Effector memory CD8-positive, alpha-beta T cell (primary cell): Measurements from ENCODE around the gene BUD31.
A peak's percentile ranks its signal among the peaks of the same experiment; 100 is the strongest.
"Not testable (repeated sequence)": the region's sequence is repeated elsewhere in the genome, so short reads cannot be mapped to it uniquely, and the experiment has no call there.

Source experiments
- ATAC-seq: fragments of 150-1000 bp; cut with Tn5 transposase; replicated peaks from 2 replicates; pipeline ENCODE4 v1.10.0; 2021; ENCODE audit warnings: mild to moderate bottlenecking, moderate library complexity
- DNase-seq, 3 experiments: peaks; one replicate each; pipeline ENCODE4 v3.0.0; 2021
- H3K27ac Mint-ChIP-seq, 2 donors: one replicate each; pipeline ENCODE4 v1.8.0; 2022; ENCODE audit warnings: mild to moderate bottlenecking in 2 of 2, mixed read lengths in 2 of 2, moderate library complexity in 2 of 2
- H3K27me3 Mint-ChIP-seq, 2 donors: one replicate each; pipeline ENCODE4 v1.8.0; 2022; ENCODE audit warnings: mixed read lengths in 2 of 2
- H3K36me3 Mint-ChIP-seq: one replicate; pipeline ENCODE4 v1.8.0; 2022; ENCODE audit warnings: mild to moderate bottlenecking, moderate library complexity, mixed read lengths; ENCODE audit not compliant: insufficient read depth
- H3K4me1 Mint-ChIP-seq, 2 donors: one replicate each; pipeline ENCODE4 v1.8.0; 2022; ENCODE audit warnings: low read depth in 2 of 2, mixed read lengths in 2 of 2
- H3K4me3 Mint-ChIP-seq, 2 donors: one replicate each; pipeline ENCODE4 v1.8.0; 2022; ENCODE audit warnings: mild to moderate bottlenecking in 2 of 2, mixed read lengths in 2 of 2, moderate library complexity in 2 of 2
- H3K9me3 Mint-ChIP-seq, 2 donors: one replicate each; pipeline ENCODE4 v1.8.0; 2022; ENCODE audit warnings: mixed read lengths in 2 of 2

The BUD31 gene

GRCh38 chr7:99374111-99375064 lies 34.4 kb upstream of the BUD31 start, which contains the start of gene ARPC1B:
ARPC1B (plus strand) TSS chr7:99374730; CDS start chr7:99385715, 10,985 bp downstream.
- Mint-ChIP-seq H3K27me3 (no peaks in the 10 kb centered on the region), H3K9me3 (no peaks in the 10 kb centered on the region), H3K36me3 (peaks cover 56% of the 10 kb centered on the region), H3K27ac (peak within 1 kb of the TSS; percentile 92 to 98), H3K4me3 (peak within 1 kb of the TSS; percentile 81 to 89), H3K4me1 (peaks cover 29% of the 10 kb centered on the region in 2 donors)
- DNase-seq = peak; percentile 66 to 77 (median 75)
- ATAC-seq = peak; percentile 67

GRCh38 chr7:99375070-99375807 lies 33.5 kb upstream of the BUD31 start:
- Mint-ChIP-seq H3K4me1 (peaks cover 37% of the 10 kb centered on the region in 2 donors), H3K27me3 (no peaks in the 10 kb centered on the region), H3K4me3 (peak overlapping the region; percentile 81 to 89), H3K9me3 (no peaks in the 10 kb centered on the region), H3K27ac (peak overlapping the region; percentile 92 to 98), H3K36me3 (peaks cover 63% of the 10 kb centered on the region)
- ATAC-seq (peak; percentile 42), DNase-seq (peak; percentile 54 to 59 (median 57))

GRCh38 chr7:99379043-99379577 lies 29.7 kb upstream of the BUD31 start:
- H3K27me3 Mint-ChIP-seq = no peaks in the 10 kb centered on the region
- H3K9me3 Mint-ChIP-seq = no peaks in the 10 kb centered on the region
- peaks cover 73% of the 10 kb centered on the region for H3K36me3 Mint-ChIP-seq
- peak; percentile 22 for ATAC-seq
- H3K4me1 Mint-ChIP-seq = peaks cover 52 to 55% of the 10 kb centered on the region in 2 donors
- H3K27ac Mint-ChIP-seq = peak overlapping the region; percentile 95 to 98
- peak; percentile 37 to 38 (median 38) for DNase-seq
- H3K4me3 Mint-ChIP-seq = peak overlapping the region; percentile 84 to 85

GRCh38 chr7:99379693-99380031 lies 29.1 kb upstream of the BUD31 start:
- H3K27ac Mint-ChIP-seq = peak overlapping the region; percentile 95 to 98
- ATAC-seq, DNase-seq, H3K27me3 Mint-ChIP-seq, H3K9me3 Mint-ChIP-seq: not testable (repeated sequence)
- H3K4me3 Mint-ChIP-seq = peak overlapping the region; percentile 84 to 85
- H3K36me3 Mint-ChIP-seq = peaks cover 75% of the 10 kb centered on the region
- peaks cover 55 to 56% of the 10 kb centered on the region in 2 donors for H3K4me1 Mint-ChIP-seq

GRCh38 chr7:99380032-99380822 lies 28.5 kb upstream of the BUD31 start:
- H3K4me3 Mint-ChIP-seq = peak overlapping the region; percentile 84 to 85
- peak overlapping the region; percentile 95 to 98 for H3K27ac Mint-ChIP-seq
- H3K4me1 Mint-ChIP-seq = peaks cover 55 to 57% of the 10 kb centered on the region in 2 donors
- DNase-seq (peak in 1 of 3 experiments; percentile 20), ATAC-seq (peak; percentile 17)
- H3K27me3 Mint-ChIP-seq = no peaks in the 10 kb centered on the region
- H3K9me3 Mint-ChIP-seq = no peaks in the 10 kb centered on the region
- peaks cover 72% of the 10 kb centered on the region for H3K36me3 Mint-ChIP-seq

GRCh38 chr7:99380823-99381663 lies 27.7 kb upstream of the BUD31 start:
- DNase-seq (peak; percentile 87 to 89 (median 88)), ATAC-seq (peak; percentile 87)
- Mint-ChIP-seq H3K27me3 (no peaks in the 10 kb centered on the region), H3K4me3 (peak overlapping the region; percentile 84 to 85), H3K9me3 (no peaks in the 10 kb centered on the region), H3K27ac (peak overlapping the region; percentile 95 to 98), H3K36me3 (peaks cover 72% of the 10 kb centered on the region), H3K4me1 (peaks cover 53 to 60% of the 10 kb centered on the region in 2 donors)

GRCh38 chr7:99381664-99382075 lies 27.1 kb upstream of the BUD31 start:
- peaks cover 70% of the 10 kb centered on the region for H3K36me3 Mint-ChIP-seq
- peak overlapping the region; percentile 84 to 85 for H3K4me3 Mint-ChIP-seq
- DNase-seq (no peak), ATAC-seq (no peak)
- H3K9me3 Mint-ChIP-seq = no peaks in the 10 kb centered on the region
- no peaks in the 10 kb centered on the region for H3K27me3 Mint-ChIP-seq
- peaks cover 47 to 57% of the 10 kb centered on the region in 2 donors for H3K4me1 Mint-ChIP-seq
- peak overlapping the region; percentile 95 to 98 for H3K27ac Mint-ChIP-seq

- H3K27ac Mint-ChIP-seq = peak overlapping the region; percentile 81 to 83
- no peak for DNase-seq
- H3K4me3 Mint-ChIP-seq = peak overlapping the region in 1 of 2 donors; percentile 45
- H3K36me3 Mint-ChIP-seq = peaks cover 70% of the 10 kb centered on the region
- no peak for ATAC-seq
- no peaks in the 10 kb centered on the region for H3K27me3 Mint-ChIP-seq
- peaks cover 33 to 53% of the 10 kb centered on the region in 2 donors for H3K4me1 Mint-ChIP-seq
- no peaks in the 10 kb centered on the region for H3K9me3 Mint-ChIP-seq
Measured at GRCh38 chr7:99383203-99383602, 25.6 kb upstream of the BUD31 start.

GRCh38 chr7:99383791-99384370 lies 24.9 kb upstream of the BUD31 start:
- H3K36me3 Mint-ChIP-seq = peaks cover 70% of the 10 kb centered on the region
- no peaks in the 10 kb centered on the region for H3K9me3 Mint-ChIP-seq
- no peak for ATAC-seq
- H3K4me3 Mint-ChIP-seq = peak overlapping the region in 1 of 2 donors; percentile 3
- H3K4me1 Mint-ChIP-seq = peaks cover 31 to 51% of the 10 kb centered on the region in 2 donors
- H3K27me3 Mint-ChIP-seq = no peaks in the 10 kb centered on the region
- no peak for DNase-seq
- H3K27ac Mint-ChIP-seq = peak overlapping the region; percentile 81 to 83

GRCh38 chr7:99384523-99384922 lies 24.2 kb upstream of the BUD31 start:
- ATAC-seq = no peak
- Mint-ChIP-seq H3K27me3 (no peaks in the 10 kb centered on the region), H3K4me3 (no peak overlapping the region), H3K9me3 (no peaks in the 10 kb centered on the region), H3K36me3 (peaks cover 70% of the 10 kb centered on the region), H3K27ac (peak overlapping the region; percentile 81 to 83), H3K4me1 (peaks cover 25 to 44% of the 10 kb centered on the region in 2 donors)
- no peak for DNase-seq

- Mint-ChIP-seq H3K9me3 (no peaks in the 10 kb centered on the region), H3K27ac (peak overlapping the region; percentile 81 to 83), H3K27me3 (no peaks in the 10 kb centered on the region), H3K4me3 (peak overlapping the region in 1 of 2 donors; percentile 31), H3K4me1 (peaks cover 14 to 35% of the 10 kb centered on the region in 2 donors), H3K36me3 (peaks cover 70% of the 10 kb centered on the region)
- DNase-seq (no peak), ATAC-seq (no peak)
Measured at GRCh38 chr7:99385564-99385963, 23.2 kb upstream of the BUD31 start.
